ENCODE data around the gene MCC.

Gene MCC

GRCh38 chr5:113240951-113241726 lies 247.1 kb downstream of the MCC start:
- DNase-seq, result no peak

GRCh38 chr5:113240032-113240431 lies 248.2 kb downstream of the MCC start:
- DNase-seq, result no peak

- no peak for DNase-seq
Observed at GRCh38 chr5:113237893-113238292, 250.4 kb downstream of the MCC start.

DNA sequence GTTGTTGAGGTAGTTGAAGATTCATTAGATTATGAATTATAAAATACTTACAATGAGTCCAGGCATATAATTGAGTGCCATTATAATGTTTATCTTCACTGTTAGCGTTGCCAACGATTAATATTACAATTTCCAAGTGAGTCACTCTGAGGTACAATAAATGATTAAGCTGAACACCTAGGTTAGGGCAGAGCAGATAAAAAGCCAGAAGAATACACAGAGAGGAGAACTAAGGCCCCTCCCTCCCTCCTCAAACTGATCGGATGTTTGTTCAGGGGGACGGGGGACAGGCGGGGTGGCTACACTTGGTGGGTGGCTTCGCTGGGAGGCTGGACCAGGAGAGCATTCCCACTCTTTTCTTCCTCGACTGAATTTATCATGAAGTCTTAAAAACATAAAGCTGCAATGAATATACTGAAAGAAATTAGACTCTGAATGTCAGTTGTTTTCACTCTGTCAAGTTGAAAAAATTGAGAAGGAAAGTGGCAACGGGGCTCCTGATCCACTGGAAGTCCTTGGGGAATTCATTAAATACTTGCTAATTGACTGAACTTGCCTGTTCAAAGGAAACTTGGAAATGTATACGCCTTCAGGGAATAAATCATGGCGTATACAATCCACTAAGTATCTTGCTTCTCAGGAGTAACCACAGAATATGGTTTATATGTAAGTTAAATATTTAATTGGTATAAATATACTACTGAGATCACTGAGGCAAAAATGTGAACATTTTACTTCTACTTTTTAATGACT lies 251.5 kb downstream of the MCC start:
- DNase-seq, result no peak

GRCh38 chr5:113235884-113236283 lies 252.4 kb downstream of the MCC start:
- no peak for DNase-seq

GRCh38 chr5:113234546-113234945 lies 253.7 kb downstream of the MCC start:
- no peak for DNase-seq

DNA sequence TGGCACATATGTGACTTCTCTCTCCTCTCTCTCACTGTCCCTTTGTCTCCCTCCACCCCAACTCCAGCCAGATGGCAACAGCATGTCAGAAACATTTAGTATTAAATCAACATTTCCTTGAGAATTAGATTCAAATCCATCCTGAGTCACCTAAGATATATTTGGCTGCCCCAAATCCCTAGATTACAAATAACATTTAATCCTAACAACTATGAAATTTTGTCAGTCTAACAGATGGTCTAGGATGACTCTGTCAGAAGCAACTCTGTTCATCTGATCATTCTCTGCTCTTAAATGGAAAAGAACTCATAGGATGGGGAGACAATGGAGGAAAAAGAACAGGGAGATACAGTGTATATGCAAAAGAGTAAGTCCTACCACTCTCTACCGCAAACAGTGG lies 254.6 kb downstream of the MCC start:
- DNase-seq, result no peak

- no peak for DNase-seq
Observed at GRCh38 chr5:113232667-113233066, 255.6 kb downstream of the MCC start.

- DNase-seq, result no peak
Observed at GRCh38 chr5:113232221-113232620, 256.0 kb downstream of the MCC start.

- no peak for DNase-seq
Observed at GRCh38 chr5:113231653-113232000, 256.6 kb downstream of the MCC start.

- DNase-seq, result no peak
Observed at GRCh38 chr5:113230711-113231652, 257.3 kb downstream of the MCC start.

- no peak for DNase-seq
Observed at GRCh38 chr5:113227798-113228197, 260.5 kb downstream of the MCC start.

DNA sequence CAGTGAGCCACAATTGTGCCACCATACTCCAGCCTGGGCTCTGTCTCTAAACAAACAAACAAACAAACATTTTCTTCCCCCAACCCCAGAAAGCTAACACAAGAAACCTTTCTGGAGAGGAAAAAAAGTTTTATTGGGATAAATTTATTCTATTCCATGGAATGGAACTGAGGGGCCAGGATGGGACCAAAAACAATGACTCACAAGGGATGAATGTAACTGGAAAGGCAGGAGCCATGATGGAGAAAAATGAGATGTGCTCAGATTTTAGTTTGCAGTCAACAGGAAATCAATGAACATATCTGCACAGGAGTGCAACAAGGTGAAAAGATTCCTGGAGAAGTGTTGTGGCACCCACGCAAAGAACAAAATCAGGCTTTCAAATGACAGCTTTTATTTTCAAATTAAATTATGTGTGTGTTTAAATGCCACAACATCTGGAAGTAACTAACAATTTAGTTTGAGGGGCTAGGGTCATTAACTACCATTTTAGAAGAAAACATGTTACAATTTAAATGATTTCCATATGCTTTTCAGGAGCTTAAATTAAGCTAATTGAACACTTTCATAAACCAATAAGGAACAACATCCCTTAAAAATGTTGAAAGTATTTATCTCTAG lies 262.0 kb downstream of the MCC start:
- no peak for DNase-seq

DNA sequence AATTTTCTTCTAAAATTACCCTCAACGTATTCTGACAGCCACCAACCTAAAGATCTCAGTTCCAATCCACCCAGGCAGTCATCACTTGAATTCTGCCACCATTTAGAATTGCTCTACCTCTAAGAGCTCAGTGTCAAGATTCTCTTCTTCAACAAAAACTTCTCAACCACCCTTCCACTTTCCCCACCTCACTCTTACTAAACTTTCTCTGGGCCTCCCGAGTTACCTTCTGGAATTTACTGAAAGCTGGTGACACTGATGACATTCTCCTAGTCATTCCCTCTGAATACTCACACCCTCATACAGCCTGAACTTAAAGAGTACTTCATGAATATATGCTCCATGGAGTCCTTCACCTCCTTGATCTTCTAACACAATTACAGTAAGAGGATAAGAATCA lies 263.0 kb downstream of the MCC start:
- no peak for DNase-seq

DNA sequence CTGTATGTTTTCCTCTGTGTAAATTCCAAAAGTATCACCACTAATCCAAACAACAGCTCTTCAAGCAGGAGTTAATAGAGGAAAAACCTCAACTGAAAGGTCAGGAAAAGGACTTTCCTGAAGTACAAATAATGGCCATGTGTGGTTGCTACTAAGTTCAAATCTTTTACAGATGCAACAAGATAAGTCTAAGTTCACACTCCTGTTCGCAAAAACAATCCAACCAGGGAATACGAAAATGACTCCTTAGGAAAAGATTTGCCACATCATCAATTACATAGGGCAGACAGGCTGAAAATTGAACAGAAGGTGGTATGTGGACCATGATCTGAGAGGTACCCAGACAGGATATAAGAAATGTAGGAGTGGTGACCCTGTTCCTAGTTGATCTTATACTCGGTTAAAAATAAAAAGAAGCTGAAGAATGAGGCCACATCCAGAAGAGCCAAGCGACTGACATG lies 263.6 kb downstream of the MCC start:
- DNase-seq, result no peak

- no peak for DNase-seq
Observed at GRCh38 chr5:113223831-113224604, 264.2 kb downstream of the MCC start.

DNA sequence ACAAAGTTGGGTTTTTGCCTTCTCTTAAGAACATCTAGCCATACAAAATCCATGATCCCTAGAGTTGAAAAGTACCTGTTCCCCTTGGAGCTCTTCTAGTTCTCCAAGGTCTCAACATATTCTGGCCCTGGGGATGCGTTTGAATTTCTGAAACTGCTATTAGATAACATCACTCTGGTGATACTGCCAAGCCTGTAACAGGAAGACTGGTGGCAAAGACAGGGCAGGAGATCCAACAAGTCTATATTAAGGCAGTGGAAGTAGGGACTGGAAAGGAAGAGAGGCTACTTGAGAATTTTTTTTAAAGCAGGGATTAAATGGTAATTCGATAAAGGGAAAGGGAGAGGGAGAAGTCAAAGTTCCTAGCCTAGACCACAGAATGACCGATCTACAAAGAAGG lies 264.9 kb downstream of the MCC start:
- DNase-seq, result no peak

DNA sequence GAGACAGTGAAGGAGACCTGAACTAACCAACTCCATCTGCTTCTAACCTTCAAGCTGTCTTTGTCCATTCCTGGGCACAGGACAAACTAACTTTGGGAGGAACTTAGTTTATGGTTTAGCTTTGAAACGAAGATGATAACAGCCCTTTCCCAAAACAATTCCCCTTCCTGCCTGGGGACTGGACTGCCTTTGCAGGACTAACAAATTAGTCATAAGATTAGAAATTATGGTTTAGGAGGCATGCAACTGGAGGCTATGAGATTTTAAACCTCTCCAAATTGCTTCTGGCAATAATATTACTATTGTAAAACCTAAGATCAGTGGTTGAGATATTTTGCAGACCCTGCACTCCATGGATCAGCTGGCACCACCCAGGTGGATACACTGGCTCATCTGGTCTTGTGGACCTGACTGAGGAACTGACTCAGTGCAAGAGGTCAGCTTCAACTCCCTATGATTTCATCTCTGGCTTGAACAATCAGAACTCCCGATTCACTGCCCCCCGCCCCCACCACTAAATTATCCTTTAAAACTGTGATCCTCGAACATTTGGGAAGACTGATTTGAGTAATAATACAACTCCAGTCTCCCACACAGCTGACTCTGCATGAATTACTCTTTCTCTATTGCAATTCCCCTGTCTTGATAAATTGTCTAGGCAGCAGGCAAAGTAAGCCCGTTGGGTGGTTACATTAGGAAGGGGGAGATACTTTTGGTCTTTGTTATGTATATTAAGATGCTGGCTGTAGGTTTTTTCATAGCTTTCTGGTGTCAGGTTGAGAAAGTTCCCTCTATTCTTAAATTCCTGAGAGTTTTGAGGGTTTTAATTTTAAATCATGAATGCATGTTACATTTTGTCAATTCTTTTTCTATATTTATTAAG lies 266.7 kb downstream of the MCC start:
- DNase-seq, result no peak

DNA sequence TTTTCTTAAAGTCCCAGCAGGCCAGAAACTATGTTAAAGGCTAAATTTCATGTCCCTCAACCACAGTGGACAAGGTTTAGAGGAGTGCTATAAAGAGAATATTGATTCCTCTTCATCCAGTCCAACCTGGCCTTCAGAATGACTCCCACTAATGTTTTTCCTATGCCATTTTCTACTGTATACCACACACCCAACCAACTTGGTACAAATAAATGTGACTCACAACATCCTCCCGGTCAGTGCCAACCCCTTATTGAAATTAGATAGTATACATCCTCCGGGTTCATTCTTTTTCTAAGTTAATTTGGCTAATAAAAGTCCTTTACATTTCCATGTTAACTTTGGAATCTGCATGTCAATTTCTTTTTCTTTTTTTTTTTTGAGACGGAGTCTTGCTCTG lies 268.6 kb downstream of the MCC start:
- no peak for DNase-seq

- DNase-seq, result no peak
Observed at GRCh38 chr5:113218906-113219517, 269.2 kb downstream of the MCC start.

Data from T-helper 9 cell (primary cell).